Breast epithelium (tissue), 4 donors: Measurements from ENCODE around the gene AGPAT3. TPM values are rescaled to one million over a fixed set of nuclear protein-coding genes. Genes with fewer than 3 reads are reported as not detected.

Source experiments
- DNase-seq, 2 donors: peaks; one replicate each; pipeline ENCODE4 v3.0.0-alpha.2; 2019; ENCODE audit warnings: low spot score in 2 of 2
- H3K27ac ChIP-seq, 2 donors: fragments of 200-600 bp; sonication (generic) in 1 of 2; one replicate each; pipeline ENCODE4 v1.5.1; 2016 to 2019; ENCODE audit warnings: mild to moderate bottlenecking in 1 of 2
- H3K27me3 ChIP-seq, 2 donors: fragments of 200-600 bp; sonication (generic) in 1 of 2; one replicate each; pipeline versions ENCODE4 v1.5.1 to v1.6.0; 2017 to 2019; ENCODE audit warnings: control low read depth in 1 of 2, mild to moderate bottlenecking in 1 of 2
- H3K36me3 ChIP-seq: fragments of 200-600 bp; one replicate; pipeline ENCODE4 v1.5.1; 2019
- H3K4me1 ChIP-seq, 2 donors: fragments of 200-600 bp; sonication (generic); one replicate each; pipeline ENCODE4 v1.5.1; 2016 to 2019; ENCODE audit warnings: control low read depth in 1 of 2
- H3K4me3 ChIP-seq, 3 donors: fragments of 200-600 bp; sonication (generic); 1 replicate in 2 of 3; 2 replicates in 1 of 3; pipeline ENCODE4 v1.5.1; 2016 to 2019; ENCODE audit warnings: mild to moderate bottlenecking in 3 of 3, moderate library complexity in 2 of 3
- H3K9me3 ChIP-seq, 2 donors: fragments of 200-600 bp; sonication (generic) in 1 of 2; one replicate each; pipeline ENCODE4 v1.5.1; 2016 to 2019; ENCODE audit warnings: control low read depth in 1 of 2
- POLR2A ChIP-seq: fragments of 450-650 bp; IDR thresholded peaks from one replicate; pipeline ENCODE4 v1.6.1; 2016; ENCODE audit warnings: antibody characterized with exemption, mild to moderate bottlenecking, moderate library complexity
- POLR2AphosphoS5 ChIP-seq, 3 donors: sonication (generic); formaldehyde crosslinking; IDR thresholded peaks; one replicate each; pipeline ENCODE4 v1.6.1; 2017; ENCODE audit warnings: antibody characterized with exemption in 3 of 3
- intact Hi-C: fragments of 100-400 bp; cut with DNase I; formaldehyde crosslinking; loops from one replicate; pipeline ENCODE4 v1.15.1; 2023; ENCODE audit warnings: low total_unique reads
- total RNA-seq, 3 donors: library from RNA; depleted of rRNA; stranded (reverse); fragments of >200 nt; gene quantifications; one replicate each; pipeline ENCODE4 v1.1.0, GENCODE V29; 2016
- TF ChIP-seq, protein P1 (sequence below), 3 donors: fragments of 450-650 bp; IDR thresholded peaks; one replicate each; pipeline ENCODE4 v1.5.1; 2016 to 2017; ENCODE audit warnings: antibody characterized with exemption in 3 of 3, mild to moderate bottlenecking in 3 of 3, moderate library complexity in 3 of 3

AGPAT3 gene
- total RNA-seq, 3 donors from 2014 or later, result 27.2 to 35.8 (median 28.2) TPM

DNA sequence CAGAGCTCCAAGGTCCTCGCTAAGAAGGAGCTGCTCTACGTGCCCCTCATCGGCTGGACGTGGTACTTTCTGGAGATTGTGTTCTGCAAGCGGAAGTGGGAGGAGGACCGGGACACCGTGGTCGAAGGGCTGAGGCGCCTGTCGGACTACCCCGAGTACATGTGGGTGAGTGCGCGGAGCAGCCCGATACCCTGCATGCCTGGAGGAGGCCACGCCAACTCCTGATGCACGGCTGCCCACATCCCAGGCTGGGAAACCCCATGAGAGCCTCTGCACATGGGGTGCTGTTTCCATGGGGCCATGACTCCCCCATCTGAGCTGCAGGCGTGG is 104.1 kb downstream of the AGPAT3 start:
- DNase-seq, result no peak
- intact Hi-C loops, result loop anchor here (10.0 kb wide), 1 partner anchor 154 kb away; no protein-coding TSS in a partner anchor
- Histone ChIP-seq H3K36me3 (no peaks in the 10 kb centered on the region), H3K4me1 (no peaks in the 10 kb centered on the region), H3K9me3 (no peaks in the 10 kb centered on the region), H3K27ac (no peak overlapping the region), H3K4me3 (no peak overlapping the region), H3K27me3 (no peaks in the 10 kb centered on the region)
- TF ChIP-seq POLR2AphosphoS5 (IDR thresholded peaks at IDR 0.05), result no peak
- no peak for TF ChIP-seq POLR2A
- TF ChIP-seq, protein P1, sequence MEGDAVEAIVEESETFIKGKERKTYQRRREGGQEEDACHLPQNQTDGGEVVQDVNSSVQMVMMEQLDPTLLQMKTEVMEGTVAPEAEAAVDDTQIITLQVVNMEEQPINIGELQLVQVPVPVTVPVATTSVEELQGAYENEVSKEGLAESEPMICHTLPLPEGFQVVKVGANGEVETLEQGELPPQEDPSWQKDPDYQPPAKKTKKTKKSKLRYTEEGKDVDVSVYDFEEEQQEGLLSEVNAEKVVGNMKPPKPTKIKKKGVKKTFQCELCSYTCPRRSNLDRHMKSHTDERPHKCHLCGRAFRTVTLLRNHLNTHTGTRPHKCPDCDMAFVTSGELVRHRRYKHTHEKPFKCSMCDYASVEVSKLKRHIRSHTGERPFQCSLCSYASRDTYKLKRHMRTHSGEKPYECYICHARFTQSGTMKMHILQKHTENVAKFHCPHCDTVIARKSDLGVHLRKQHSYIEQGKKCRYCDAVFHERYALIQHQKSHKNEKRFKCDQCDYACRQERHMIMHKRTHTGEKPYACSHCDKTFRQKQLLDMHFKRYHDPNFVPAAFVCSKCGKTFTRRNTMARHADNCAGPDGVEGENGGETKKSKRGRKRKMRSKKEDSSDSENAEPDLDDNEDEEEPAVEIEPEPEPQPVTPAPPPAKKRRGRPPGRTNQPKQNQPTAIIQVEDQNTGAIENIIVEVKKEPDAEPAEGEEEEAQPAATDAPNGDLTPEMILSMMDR (IDR thresholded peaks at IDR 0.05), result no peak

- no peak overlapping the region for H3K27ac ChIP-seq
- DNase-seq, result no peak
- H3K27me3 ChIP-seq, result no peaks in the 10 kb centered on the region
- TF ChIP-seq POLR2A (no peak), POLR2AphosphoS5 (IDR thresholded peaks at IDR 0.05) (no peak)
- TF ChIP-seq, protein P1 (IDR thresholded peaks at IDR 0.05), result no peak
- no peaks in the 10 kb centered on the region for H3K9me3 ChIP-seq
- H3K4me3 ChIP-seq, result no peak overlapping the region
- no peaks in the 10 kb centered on the region for H3K4me1 ChIP-seq
- H3K36me3 ChIP-seq, result no peaks in the 10 kb centered on the region
- intact Hi-C loops, result no loop called here
These were observed 105.5 kb downstream of the AGPAT3 start for GRCh38 chr21:43970551-43970950.

DNA sequence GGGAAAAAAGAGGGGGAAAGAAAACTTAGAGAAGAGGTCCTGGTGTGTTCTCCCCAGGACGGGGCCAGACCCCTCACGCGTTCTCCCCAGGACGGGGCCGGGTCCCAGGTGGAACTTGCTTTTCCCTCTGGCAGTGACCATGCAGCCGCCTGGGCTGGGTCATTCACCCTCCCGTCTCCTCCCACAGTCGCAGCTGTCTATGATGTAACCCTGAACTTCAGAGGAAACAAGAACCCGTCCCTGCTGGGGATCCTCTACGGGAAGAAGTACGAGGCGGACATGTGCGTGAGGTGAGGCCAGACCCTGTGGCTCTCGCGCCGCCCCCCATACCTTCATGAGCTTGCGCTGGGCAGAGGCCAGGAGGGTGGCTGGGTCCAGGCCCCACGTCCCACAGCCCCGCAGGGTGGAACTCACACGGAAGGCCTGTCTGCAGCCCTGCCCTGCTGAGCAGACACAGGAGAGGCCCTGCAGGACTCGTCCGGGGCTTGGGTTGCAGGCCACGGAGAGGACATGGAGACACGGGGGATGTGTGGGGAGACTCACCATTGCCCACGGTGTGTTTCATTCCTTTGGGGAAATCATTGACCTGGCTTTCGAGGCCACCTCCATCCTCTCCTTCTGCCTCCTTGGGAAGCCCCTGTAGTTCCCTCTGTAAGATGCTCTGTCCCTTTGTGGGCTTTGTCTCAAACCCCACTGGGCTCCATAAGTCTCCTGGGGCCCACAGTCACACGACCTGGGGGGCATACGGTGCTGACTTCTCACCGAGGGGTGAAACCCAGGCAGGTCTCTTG is 106.4 kb downstream of the AGPAT3 start:
- intact Hi-C loops, result no loop called here
- Histone ChIP-seq H3K4me3 (no peak overlapping the region), H3K9me3 (no peaks in the 10 kb centered on the region), H3K27me3 (no peaks in the 10 kb centered on the region), H3K4me1 (no peaks in the 10 kb centered on the region), H3K36me3 (no peaks in the 10 kb centered on the region), H3K27ac (no peak overlapping the region)
- DNase-seq, result no peak
- no peak for TF ChIP-seq POLR2A
- no peak for TF ChIP-seq POLR2AphosphoS5 (IDR thresholded peaks at IDR 0.05)
- TF ChIP-seq, protein P1 (IDR thresholded peaks at IDR 0.05), result no peak

GRCh38 chr21:43971992-43972255 is 106.9 kb downstream of the AGPAT3 start:
- Histone ChIP-seq H3K36me3 (no peaks in the 10 kb centered on the region), H3K9me3 (no peaks in the 10 kb centered on the region), H3K27me3 (no peaks in the 10 kb centered on the region), H3K4me3 (no peak overlapping the region), H3K4me1 (no peaks in the 10 kb centered on the region), H3K27ac (no peak overlapping the region)
- no peak for DNase-seq
- TF ChIP-seq, protein P1 (IDR thresholded peaks at IDR 0.05), result no peak
- TF ChIP-seq POLR2AphosphoS5 (IDR thresholded peaks at IDR 0.05), result no peak
- TF ChIP-seq POLR2A, result no peak
- intact Hi-C loops, result no loop called here

DNA sequence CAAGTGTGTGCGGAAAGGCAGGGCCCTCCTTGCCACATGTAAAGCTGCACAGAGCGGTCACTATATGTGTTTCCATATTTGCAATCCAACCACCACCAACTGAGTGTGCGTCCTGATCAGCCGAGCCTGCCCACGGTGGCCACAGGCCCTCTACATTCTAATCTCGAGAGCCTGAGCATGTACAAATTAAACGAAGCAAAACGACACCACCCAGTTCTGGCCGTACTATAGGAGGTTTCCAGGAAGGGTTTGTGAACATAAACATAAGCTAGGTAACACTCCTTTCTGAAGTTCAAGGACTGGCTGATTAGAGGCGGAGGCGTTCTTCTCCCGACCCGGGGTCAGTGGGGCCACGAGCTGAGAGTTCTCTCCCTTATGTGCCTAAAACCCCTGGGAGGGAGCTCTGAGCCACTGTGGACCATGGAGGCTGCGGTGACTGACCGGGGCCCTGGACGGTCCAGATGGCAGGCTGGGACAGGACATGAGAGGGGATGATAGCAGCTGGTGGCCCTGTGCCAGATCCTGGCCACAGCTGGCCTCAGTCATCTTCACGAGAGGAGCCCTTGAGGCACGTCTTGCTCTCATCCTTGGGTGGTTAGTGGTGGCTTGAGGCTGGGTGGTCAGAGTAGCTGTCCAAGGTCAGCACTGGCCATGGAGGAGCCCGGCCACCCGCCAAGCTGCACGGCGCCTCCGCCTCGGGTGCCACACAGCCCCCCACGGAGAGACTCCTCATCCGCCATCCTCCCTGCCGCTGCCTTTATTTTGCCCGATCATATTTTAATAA is 108.0 kb downstream of the AGPAT3 start:
- no peaks in the 10 kb centered on the region for H3K36me3 ChIP-seq
- H3K4me3 ChIP-seq, result no peak overlapping the region
- no peak for DNase-seq
- intact Hi-C loops, result no loop called here
- H3K9me3 ChIP-seq, result no peaks in the 10 kb centered on the region
- no peaks in the 10 kb centered on the region for H3K4me1 ChIP-seq
- no peak overlapping the region for H3K27ac ChIP-seq
- H3K27me3 ChIP-seq, result no peaks in the 10 kb centered on the region
- TF ChIP-seq, protein P1 (IDR thresholded peaks at IDR 0.05), result no peak
- TF ChIP-seq POLR2A, result no peak
- TF ChIP-seq POLR2AphosphoS5 (IDR thresholded peaks at IDR 0.05), result no peak
